GM21381 (cell line): ENCODE results near the gene RARB.

Experiments used
- ATAC-seq: cut with Tn5 transposase; IDR thresholded peaks from one replicate; pipeline ENCODE4 v1.9.1; 2021; ENCODE audit warnings: mild to moderate bottlenecking, moderate library complexity; ENCODE audit not compliant: unreplicated experiment

The RARB gene

DNA sequence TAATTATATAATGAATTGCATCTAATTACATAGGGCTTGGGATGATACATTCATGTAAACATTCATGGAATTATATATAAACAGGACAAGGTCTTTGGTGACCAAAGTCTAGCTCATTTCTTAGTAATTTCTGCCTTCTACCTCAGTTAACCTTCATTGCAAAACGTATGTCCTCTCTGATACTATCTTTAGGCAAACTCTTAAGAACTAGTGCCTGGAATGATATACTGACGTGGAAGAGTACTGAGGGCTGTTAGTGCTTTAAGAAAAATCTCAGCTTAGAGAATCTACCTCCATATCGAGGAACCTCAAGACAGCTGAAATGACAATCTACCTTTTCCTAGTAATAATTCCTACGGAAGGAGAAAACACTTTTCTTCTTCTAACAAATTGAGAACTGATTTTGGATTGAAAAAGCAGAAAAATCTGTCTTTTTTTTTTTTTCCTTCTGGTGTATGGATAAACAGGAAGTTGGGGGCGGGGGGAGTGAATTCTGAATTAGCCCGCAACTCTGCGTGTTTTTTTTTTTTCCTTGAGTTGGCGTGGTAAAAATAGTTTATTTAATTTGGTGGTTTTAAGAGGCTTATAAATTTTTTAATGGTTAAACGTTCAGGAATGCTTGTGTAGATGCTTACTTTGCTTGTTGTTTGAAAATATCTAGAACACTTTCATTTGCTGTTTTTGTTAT, 43.2 kb downstream of the RARB start:
- ATAC-seq: no peak

- ATAC-seq: no peak
Observed at GRCh38 chr3:25472153-25472552, 44.1 kb downstream of the RARB start.

DNA sequence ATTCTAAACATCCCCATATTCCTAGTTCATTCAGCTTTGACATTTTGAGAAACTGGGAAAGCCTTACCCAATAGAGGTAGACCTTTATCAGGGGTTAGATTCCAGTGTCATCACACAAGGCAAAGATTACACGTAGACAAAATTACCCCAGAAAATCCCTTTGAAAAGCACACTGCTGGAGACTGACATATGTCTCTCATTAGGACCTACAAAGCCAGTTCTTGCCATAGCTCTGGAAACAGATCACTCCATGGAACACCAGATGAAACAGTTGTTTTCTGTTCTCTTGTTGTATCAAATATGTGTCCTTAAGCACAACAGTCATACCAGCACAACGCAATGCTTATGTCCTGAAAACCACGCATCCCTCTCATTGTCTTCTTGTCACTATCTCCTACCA, 44.7 kb downstream of the RARB start:
- ATAC-seq: no peak

- no peak for ATAC-seq
Observed at GRCh38 chr3:25473246-25473645, 45.2 kb downstream of the RARB start.

DNA sequence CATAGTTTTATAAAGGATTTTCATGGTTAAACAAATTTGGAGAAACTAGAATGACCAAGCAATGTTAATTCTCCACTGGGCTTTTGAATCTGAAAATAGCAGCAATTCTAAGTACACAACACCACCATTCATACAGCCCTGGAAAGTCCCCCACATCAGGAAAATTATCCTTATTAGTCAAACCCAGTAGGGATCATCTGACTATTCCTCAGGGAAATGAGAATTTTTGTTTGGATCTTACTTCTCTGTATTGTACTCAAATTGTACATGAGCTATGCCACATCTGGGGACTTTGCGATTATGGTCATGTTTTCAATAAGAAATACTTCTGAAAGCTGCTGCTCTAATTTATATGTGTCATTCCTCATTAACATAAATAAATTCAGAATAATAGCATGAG, 46.0 kb downstream of the RARB start:
- ATAC-seq: no peak

- no peak for ATAC-seq
Observed at GRCh38 chr3:25476639-25477038, 48.6 kb downstream of the RARB start.

DNA sequence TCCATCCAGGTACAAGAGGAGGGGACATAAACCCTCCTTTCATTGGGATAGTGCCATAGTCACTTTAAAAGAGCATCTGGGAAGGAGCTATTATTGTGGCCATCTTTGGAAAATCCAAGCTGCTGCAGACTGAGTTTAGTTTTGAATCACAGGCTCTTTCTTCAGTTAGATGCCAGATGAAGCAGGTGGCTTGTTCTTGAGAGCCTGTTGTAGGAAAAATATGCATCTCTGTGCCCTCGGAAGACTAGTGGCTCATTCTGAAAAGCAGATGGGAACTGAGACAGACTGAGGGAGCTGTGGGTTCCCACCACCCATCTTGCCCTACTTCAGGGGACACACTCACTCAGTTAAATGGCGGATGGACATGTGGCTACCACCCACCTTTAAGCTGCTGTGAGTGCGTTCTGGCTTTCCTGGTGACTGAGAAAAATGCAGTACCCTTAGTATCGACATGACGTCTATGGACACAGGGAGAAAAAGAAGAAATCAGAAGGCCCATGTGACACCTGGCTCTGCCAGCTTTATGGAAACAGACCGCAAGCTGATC, 50.2 kb downstream of the RARB start:
- no peak for ATAC-seq

DNA sequence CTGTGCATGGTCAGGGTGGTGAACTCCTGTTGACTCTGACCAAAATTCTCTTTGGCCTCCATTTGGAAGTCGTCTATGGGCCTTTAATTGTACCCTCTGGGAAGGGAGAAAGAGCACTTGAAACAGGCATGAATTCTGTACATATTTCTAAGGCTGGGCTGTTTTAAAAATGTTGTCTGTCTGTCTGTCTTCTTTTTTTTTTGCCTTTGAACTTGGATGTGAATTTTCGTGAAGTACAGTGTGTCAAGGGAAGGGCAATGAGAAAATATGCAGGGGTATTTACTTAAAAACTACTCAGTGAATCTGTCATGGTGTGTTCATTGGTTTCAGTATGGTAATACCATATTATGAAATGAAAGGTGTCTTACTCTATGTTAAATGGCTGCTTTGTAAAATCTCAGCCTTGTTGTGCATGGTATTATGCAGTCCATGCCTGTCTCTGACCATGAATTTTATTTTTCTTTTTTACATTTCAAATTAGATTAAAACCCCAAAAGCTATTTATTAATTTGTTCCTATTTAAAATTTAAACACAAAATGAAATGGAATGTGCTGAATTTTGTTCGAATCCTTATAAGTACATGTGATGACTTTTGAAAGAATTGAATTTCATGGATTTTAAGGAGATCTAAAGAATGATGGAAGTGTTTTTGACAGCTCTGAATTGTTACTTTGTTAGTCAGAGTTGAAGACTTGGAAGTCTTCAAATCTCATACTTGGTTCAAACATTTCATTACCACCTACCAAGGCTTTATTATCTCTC, 51.1 kb downstream of the RARB start:
- no peak for ATAC-seq

DNA sequence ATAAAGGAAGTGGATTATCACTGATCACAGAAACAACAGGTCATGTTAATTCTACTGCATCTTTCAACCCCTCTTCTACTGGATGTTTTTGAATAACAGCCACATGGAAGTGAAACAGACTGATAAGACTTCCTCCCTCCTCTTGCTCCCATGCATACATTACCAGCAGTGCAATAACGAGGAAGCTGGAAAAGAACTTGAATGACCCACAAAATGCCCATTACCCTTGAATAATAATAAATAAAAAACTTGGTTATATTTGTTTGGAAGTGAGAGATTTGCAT, 51.6 kb downstream of the RARB start:
- ATAC-seq: no peak

DNA sequence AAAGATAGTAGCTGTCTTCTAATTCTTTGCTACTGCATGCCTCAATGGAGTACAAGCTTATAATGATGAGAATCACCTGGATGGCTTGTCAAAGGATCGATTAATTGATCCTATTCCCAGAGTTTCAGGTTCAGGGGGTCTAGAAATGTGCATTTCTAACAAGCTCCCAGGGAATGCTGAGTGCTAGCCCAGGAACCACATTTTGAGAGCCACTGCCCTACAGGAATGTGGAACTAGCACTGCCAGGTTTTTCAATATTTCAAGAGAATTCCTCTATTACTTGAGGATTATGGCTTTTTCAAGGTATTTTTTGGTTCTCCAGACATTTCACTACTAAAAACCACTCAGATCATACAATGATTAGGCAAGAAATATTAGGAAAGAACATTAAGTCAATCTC, 52.7 kb downstream of the RARB start:
- no peak for ATAC-seq

DNA sequence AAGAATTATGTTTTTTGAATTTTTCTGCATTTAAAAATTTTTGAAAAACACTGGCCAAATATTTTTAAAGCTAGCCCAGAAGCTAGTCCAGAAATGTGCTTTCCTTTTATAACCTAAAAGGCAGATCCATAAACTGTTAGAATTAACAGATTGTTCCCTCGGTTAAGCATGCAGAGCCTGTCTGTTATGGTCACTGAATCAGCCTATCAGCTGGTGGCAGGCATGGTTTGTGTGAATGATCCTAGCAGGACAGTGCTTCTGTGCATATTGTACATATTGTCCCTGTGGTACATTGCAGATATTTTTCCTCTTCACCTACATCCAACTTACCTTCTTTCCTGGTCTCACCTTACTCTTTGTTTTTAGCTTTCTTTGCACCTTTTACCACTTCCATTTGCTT, 53.3 kb downstream of the RARB start:
- ATAC-seq: no peak

DNA sequence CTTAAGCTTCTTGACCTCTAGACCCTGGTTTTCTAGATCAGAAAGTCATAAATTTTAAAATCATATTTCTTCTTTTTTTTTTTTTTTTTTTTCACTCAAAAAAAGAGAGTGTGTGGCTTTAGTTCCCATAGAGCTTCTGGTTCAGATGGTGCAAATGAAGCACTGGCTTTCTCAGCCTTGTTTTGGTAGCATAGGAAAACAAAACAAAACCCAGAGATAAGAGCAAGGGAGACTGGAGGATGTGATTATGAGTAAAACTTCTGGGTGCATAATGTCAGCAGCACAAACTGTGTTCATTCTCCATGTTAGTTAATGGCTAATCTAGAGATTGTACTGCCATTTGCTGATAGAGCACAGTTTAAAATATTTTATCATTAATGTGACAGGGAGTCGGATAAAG, 55.4 kb downstream of the RARB start:
- ATAC-seq: no peak

DNA sequence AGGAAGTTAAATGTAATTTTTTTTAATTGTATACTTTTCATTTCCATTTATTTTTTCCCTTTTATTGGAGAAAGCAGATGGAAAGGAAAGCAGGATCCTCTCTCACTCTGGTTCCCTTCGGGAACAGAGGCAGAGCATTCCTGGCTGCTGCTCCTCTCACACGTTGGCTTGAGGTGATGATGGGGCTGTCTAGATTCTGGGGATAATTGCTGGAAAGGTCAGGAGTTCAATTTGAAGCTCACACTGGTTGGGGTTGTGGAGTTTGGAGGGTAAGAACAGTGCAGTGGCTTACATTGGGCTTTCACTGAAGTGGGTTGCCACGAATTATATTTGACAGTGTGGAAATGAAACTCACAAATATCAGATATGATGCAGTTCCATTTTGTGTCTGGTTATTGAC, 57.6 kb downstream of the RARB start:
- ATAC-seq: no peak

DNA sequence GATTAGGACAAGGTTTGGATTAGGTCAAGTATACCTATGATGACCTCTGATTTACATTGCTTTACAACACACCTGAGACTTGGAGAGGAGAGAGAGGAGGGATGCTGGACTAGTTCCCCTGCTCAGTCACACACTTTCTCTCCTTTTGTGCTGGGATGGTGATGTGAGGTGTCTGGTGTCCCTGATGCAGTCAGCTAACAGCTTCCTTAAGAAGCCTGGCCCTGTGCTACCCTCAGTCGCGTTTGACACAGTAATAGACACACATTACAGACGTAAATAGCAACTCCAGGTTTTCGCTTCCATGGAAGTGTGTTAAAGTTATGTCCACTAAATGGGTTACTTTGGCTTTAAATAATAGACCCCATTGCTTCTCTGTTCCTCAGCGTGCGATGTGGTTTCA, 58.9 kb downstream of the RARB start:
- ATAC-seq: no peak

- ATAC-seq: no peak
Observed at GRCh38 chr3:25489858-25490593, 62.0 kb downstream of the RARB start.

DNA sequence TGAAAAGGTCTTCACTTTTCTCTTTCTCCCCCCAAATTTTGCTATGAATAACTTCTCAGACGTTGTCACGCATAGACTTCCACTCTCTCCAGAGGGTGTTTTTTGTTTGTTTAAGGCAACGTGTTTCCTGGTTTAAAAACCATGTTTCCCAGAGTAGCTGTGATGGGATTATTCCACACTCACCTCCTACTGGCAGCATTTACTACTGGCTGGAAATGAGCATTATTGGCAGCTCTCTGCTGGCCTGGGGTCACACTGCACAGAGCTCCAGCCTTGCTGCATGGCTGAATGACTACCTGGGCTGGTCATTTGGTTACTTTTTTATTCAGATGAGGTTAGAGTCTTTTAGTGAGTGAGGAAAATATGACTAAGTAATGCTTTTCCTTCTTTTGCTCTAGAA, 65.2 kb downstream of the RARB start:
- no peak for ATAC-seq

GRCh38 chr3:25493786-25494185, 65.7 kb downstream of the RARB start:
- ATAC-seq: no peak

- no peak for ATAC-seq
Observed at GRCh38 chr3:25495304-25495703, 67.2 kb downstream of the RARB start.

- ATAC-seq: no peak
Observed at GRCh38 chr3:25495726-25496253, 67.7 kb downstream of the RARB start.

- no peak for ATAC-seq
Observed at GRCh38 chr3:25497096-25497495, 69.0 kb downstream of the RARB start.

DNA sequence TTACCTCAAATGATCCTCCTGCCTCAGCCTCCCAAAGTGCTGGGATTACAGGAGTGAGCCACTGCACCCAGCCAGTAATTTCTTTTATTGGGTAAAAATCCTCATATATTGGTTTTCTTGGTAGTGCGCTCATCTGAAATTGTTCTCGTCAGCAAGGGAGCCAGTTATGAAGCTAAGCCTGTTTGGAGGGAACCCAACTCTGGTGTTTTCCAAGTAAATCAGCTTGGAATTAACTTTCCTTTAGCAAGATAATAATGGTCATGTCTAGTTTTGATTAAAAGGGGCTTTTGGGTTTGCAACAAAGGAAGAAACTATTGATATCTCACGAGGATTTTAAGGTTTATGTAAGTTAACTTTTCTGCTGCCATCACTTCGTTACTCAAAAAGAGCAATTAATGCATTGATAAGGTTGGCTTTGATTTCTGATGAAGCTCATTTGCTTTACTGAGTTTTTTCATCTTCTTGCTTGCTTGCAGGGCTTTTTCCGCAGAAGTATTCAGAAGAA, 72.7 kb downstream of the RARB start:
- no peak for ATAC-seq

GRCh38 chr3:25502233-25502632, 74.2 kb downstream of the RARB start:
- no peak for ATAC-seq
